Measurements from ENCODE around the gene CTNND2. TPM values are rescaled to one million over a fixed set of nuclear protein-coding genes. Genes with fewer than 3 reads are reported as not detected.

CTNND2 gene
- total RNA-seq, 4 donors from 2014 or later, result 0.04 TPM; not detected in 3

- Histone ChIP-seq H3K4me1 (no peaks in the 10 kb centered on the region), H3K4me3 (no peak overlapping the region), H3K27ac (no peak overlapping the region), H3K27me3 (no peaks in the 10 kb centered on the region), H3K36me3 (no peaks in the 10 kb centered on the region), H3K9me3 (no peaks in the 10 kb centered on the region)
- ATAC-seq (no peak), DNase-seq (no peak)
- in situ Hi-C loops (cut with MboI; ENCODE audit: low sequenced_read_pairs in 4 of 4), result no loop called here
- intact Hi-C loops (cut with DNase I; ENCODE audit: low total_unique reads), result no loop called here
- TF ChIP-seq CTCF (IDR thresholded peaks at IDR 0.05 in 4 of 5, conservative IDR thresholded peaks at IDR 0.05 in 1 of 5) (no peak), POLR2A (IDR thresholded peaks at IDR 0.05) (no peak)
Measured at GRCh38 chr5:11452852-11453251, 451.4 kb downstream of the CTNND2 start.

GRCh38 chr5:11449966-11450365 is 454.3 kb downstream of the CTNND2 start:
- Histone ChIP-seq H3K36me3 (no peaks in the 10 kb centered on the region), H3K4me1 (no peaks in the 10 kb centered on the region), H3K27ac (no peak overlapping the region), H3K9me3 (no peaks in the 10 kb centered on the region), H3K27me3 (no peaks in the 10 kb centered on the region), H3K4me3 (no peak overlapping the region)
- in situ Hi-C loops (cut with MboI; ENCODE audit: low sequenced_read_pairs in 4 of 4), result no loop called here
- ATAC-seq (no peak), DNase-seq (no peak)
- TF ChIP-seq POLR2A (IDR thresholded peaks at IDR 0.05), result no peak
- TF ChIP-seq CTCF (IDR thresholded peaks at IDR 0.05 in 4 of 5, conservative IDR thresholded peaks at IDR 0.05 in 1 of 5), result no peak
- intact Hi-C loops (cut with DNase I; ENCODE audit: low total_unique reads), result no loop called here

DNA sequence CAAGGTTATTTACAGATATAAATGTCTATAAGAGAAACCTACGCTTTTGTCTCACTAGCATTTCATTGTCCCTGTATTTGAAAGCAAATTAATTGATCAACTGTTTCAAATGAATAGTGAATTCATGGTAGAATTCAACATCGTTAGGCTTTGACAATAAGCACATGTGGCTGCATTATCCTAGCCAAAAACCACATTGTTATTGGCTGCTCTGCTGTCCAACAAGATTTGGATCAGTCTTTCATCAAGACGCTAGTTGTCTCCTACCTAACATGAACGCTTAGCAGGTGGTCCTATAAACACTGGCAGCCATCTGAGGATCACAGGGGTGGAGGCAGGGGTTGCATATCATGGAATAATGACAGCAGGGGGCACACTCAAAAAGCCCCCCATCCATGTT is 455.0 kb downstream of the CTNND2 start:
- Histone ChIP-seq H3K9me3 (no peaks in the 10 kb centered on the region), H3K27me3 (no peaks in the 10 kb centered on the region)
- TF ChIP-seq CTCF (IDR thresholded peaks at IDR 0.05 in 4 of 5, conservative IDR thresholded peaks at IDR 0.05 in 1 of 5) (no peak), POLR2A (IDR thresholded peaks at IDR 0.05) (no peak)

GRCh38 chr5:11443831-11444230 is 460.4 kb downstream of the CTNND2 start:
- in situ Hi-C loops (cut with MboI; ENCODE audit: low sequenced_read_pairs in 4 of 4), result no loop called here
- Histone ChIP-seq H3K4me1 (no peaks in the 10 kb centered on the region), H3K9me3 (no peaks in the 10 kb centered on the region), H3K36me3 (no peaks in the 10 kb centered on the region), H3K4me3 (no peak overlapping the region), H3K27me3 (no peaks in the 10 kb centered on the region), H3K27ac (no peak overlapping the region)
- ATAC-seq, result no peak
- no peak for TF ChIP-seq POLR2A (IDR thresholded peaks at IDR 0.05)
- TF ChIP-seq CTCF (IDR thresholded peaks at IDR 0.05 in 4 of 5, conservative IDR thresholded peaks at IDR 0.05 in 1 of 5), result no peak
- intact Hi-C loops (cut with DNase I; ENCODE audit: low total_unique reads), result no loop called here
- no peak for DNase-seq

More for the DNA sequence above, 455.0 kb downstream of the CTNND2 start:
- no peak for DNase-seq
- no peak overlapping the region for H3K4me3 ChIP-seq
- no peak for ATAC-seq
- no peaks in the 10 kb centered on the region for H3K4me1 ChIP-seq
- intact Hi-C loops (cut with DNase I; ENCODE audit: low total_unique reads) (no loop called here), in situ Hi-C loops (cut with MboI; ENCODE audit: low sequenced_read_pairs in 4 of 4) (no loop called here)
- H3K36me3 ChIP-seq, result no peaks in the 10 kb centered on the region
- H3K27ac ChIP-seq, result no peak overlapping the region

- no peak for DNase-seq
- Histone ChIP-seq H3K27me3 (no peaks in the 10 kb centered on the region), H3K36me3 (no peaks in the 10 kb centered on the region), H3K27ac (no peak overlapping the region), H3K9me3 (no peaks in the 10 kb centered on the region), H3K4me3 (no peak overlapping the region), H3K4me1 (no peaks in the 10 kb centered on the region)
- in situ Hi-C loops (cut with MboI; ENCODE audit: low sequenced_read_pairs in 4 of 4) (no loop called here), intact Hi-C loops (cut with DNase I; ENCODE audit: low total_unique reads) (no loop called here)
- ATAC-seq, result no peak
- TF ChIP-seq CTCF (IDR thresholded peaks at IDR 0.05 in 4 of 5, conservative IDR thresholded peaks at IDR 0.05 in 1 of 5) (no peak), POLR2A (IDR thresholded peaks at IDR 0.05) (no peak)
Measured at GRCh38 chr5:11432116-11432515, 472.1 kb downstream of the CTNND2 start.
